NCI-H128 (cell line): Measurements from ENCODE around the gene NXPE4.

Source experiments
- DNase-seq: peaks from one replicate; lab custom pipeline; 2025; ENCODE audit not compliant: unreplicated experiment; lab: John Stamatoyannopoulos, UW

NXPE4 gene

GRCh38 chr11:114563077-114563476 is 32.5 kb downstream of the NXPE4 start:
- DNase-seq: no peak

- DNase-seq: no peak
Observed at GRCh38 chr11:114562166-114562916, 33.2 kb downstream of the NXPE4 start.

GRCh38 chr11:114559425-114560310 is 35.9 kb downstream of the NXPE4 start, which contains the start of gene NXPE1:
Gene NXPE1 (minus strand): TSS chr11:114559881. CDS start chr11:114551201, 8,680 bp downstream.
- no peak for DNase-seq

GRCh38 chr11:114556135-114556534 is 39.5 kb downstream of the NXPE4 start:
- no peak for DNase-seq

- no peak for DNase-seq
Observed at GRCh38 chr11:114553642-114554041, 41.9 kb downstream of the NXPE4 start.

- DNase-seq: no peak
Observed at GRCh38 chr11:114551060-114551459, 44.5 kb downstream of the NXPE4 start.

GRCh38 chr11:114525682-114526081 is 69.9 kb downstream of the NXPE4 start:
- no peak for DNase-seq

- DNase-seq: no peak
Observed at GRCh38 chr11:114524122-114524521, 71.5 kb downstream of the NXPE4 start.

- no peak for DNase-seq
Observed at GRCh38 chr11:114522818-114523217, 72.8 kb downstream of the NXPE4 start.
